MCF 10A (cell line): ENCODE results near the gene HBE1. TPM values are rescaled to one million over a fixed set of nuclear protein-coding genes. Genes with fewer than 3 reads are reported as not detected.

Experiments used
- BruUV-seq: library from RNA; stranded (reverse); fragments of 400-500 nt; replicated peaks from 2 replicates; lab custom pipeline; 2021; lab: Mats Ljungman, UMichigan
- CTCF ChIA-PET: fragments of 300-600 bp; sonication (Branson Sonifier 250); formaldehyde crosslinking; extraction: SDS; loops from one replicate; lab custom pipeline; 2021; ENCODE audit warnings: antibody characterized with exemption, inconsistent platforms; lab: Yijun Ruan, JAX
- POLR2A ChIA-PET: fragments of 300-600, 350-650 bp; sonication (Branson Sonifier 250); formaldehyde crosslinking; extraction: SDS; loops from one replicate; lab custom pipeline; 2020; ENCODE audit warnings: antibody characterized with exemption, inconsistent platforms; lab: Yijun Ruan, JAX
- DNase-seq: peaks from one replicate; pipeline ENCODE4 v3.0.0-alpha.2; 2018; ENCODE audit not compliant: unreplicated experiment
- H3K27ac Mint-ChIP-seq: one replicate; pipeline ENCODE4 v1.8.0; 2022; ENCODE audit warnings: mild to moderate bottlenecking, low read depth, mixed read lengths; ENCODE audit not compliant: unreplicated experiment
- H3K27me3 Mint-ChIP-seq: one replicate; pipeline ENCODE4 v1.8.0; 2022; ENCODE audit warnings: mixed read lengths; ENCODE audit not compliant: insufficient read depth, unreplicated experiment
- H3K36me3 Mint-ChIP-seq: one replicate; pipeline ENCODE4 v1.8.0; 2022; ENCODE audit warnings: mild to moderate bottlenecking, moderate library complexity, mixed read lengths; ENCODE audit not compliant: insufficient read depth, unreplicated experiment
- H3K4me1 Mint-ChIP-seq: one replicate; pipeline ENCODE4 v1.8.0; 2022; ENCODE audit warnings: mixed read lengths; ENCODE audit not compliant: insufficient read depth, unreplicated experiment
- H3K4me3 Mint-ChIP-seq: one replicate; pipeline ENCODE4 v1.8.0; 2022; ENCODE audit warnings: mild to moderate bottlenecking, moderate library complexity, mixed read lengths; ENCODE audit not compliant: unreplicated experiment
- H3K9me3 Mint-ChIP-seq: one replicate; pipeline ENCODE4 v1.8.0; 2022; ENCODE audit warnings: mixed read lengths; ENCODE audit not compliant: unreplicated experiment
- CTCF ChIP-seq: fragments of 200-600 bp; IDR thresholded peaks from one replicate; pipeline ENCODE4 v1.8.0; 2022; ENCODE audit warnings: antibody characterized with exemption, mild to moderate bottlenecking; ENCODE audit not compliant: unreplicated experiment
- intact Hi-C: fragments of 100-400 bp; cut with micrococcal nuclease; formaldehyde crosslinking; loops from 2 replicates; pipeline ENCODE4 v1.14.1; 2022
- total RNA-seq: library from RNA; stranded (reverse); gene quantifications from 2 replicates; pipeline ENCODE4 v1.2.3, GENCODE V29; 2022

The HBE1 gene
- total RNA-seq, 1 experiment from 2014 or later = not detected

GRCh38 chr11:5277807-5278382 lies 8.2 kb upstream of the HBE1 start:
- H3K9me3 Mint-ChIP-seq = no peaks in the 10 kb centered on the region
- DNase-seq = no peak
- no peak overlapping the region for H3K27ac Mint-ChIP-seq
- intact Hi-C loops = no loop called here
- H3K4me1 Mint-ChIP-seq = peaks cover 12% of the 10 kb centered on the region
- no peak overlapping the region for H3K4me3 Mint-ChIP-seq
- POLR2A ChIA-PET = no interaction called here
- H3K36me3 Mint-ChIP-seq = no peaks in the 10 kb centered on the region
- H3K27me3 Mint-ChIP-seq = no peaks in the 10 kb centered on the region
- no peak for TF ChIP-seq CTCF
- CTCF ChIA-PET = no interaction called here
- BruUV-seq = no TSS peak

GRCh38 chr11:5276697-5277096 lies 7.0 kb upstream of the HBE1 start:
- DNase-seq = no peak
- peaks cover 12% of the 10 kb centered on the region for H3K4me1 Mint-ChIP-seq
- H3K27ac Mint-ChIP-seq = no peak overlapping the region
- no peaks in the 10 kb centered on the region for H3K9me3 Mint-ChIP-seq
- ChIA-PET CTCF (interaction anchor here (1.1 to 1.2 kb wide), 2 partner anchors 14 to 73 kb away, joined by 3 read pairs; no protein-coding TSS in a partner anchor), POLR2A (no interaction called here)
- TF ChIP-seq CTCF = no peak
- BruUV-seq = no TSS peak
- no peak overlapping the region for H3K4me3 Mint-ChIP-seq
- no peaks in the 10 kb centered on the region for H3K27me3 Mint-ChIP-seq
- no peaks in the 10 kb centered on the region for H3K36me3 Mint-ChIP-seq
- intact Hi-C loops = no loop called here

DNA sequence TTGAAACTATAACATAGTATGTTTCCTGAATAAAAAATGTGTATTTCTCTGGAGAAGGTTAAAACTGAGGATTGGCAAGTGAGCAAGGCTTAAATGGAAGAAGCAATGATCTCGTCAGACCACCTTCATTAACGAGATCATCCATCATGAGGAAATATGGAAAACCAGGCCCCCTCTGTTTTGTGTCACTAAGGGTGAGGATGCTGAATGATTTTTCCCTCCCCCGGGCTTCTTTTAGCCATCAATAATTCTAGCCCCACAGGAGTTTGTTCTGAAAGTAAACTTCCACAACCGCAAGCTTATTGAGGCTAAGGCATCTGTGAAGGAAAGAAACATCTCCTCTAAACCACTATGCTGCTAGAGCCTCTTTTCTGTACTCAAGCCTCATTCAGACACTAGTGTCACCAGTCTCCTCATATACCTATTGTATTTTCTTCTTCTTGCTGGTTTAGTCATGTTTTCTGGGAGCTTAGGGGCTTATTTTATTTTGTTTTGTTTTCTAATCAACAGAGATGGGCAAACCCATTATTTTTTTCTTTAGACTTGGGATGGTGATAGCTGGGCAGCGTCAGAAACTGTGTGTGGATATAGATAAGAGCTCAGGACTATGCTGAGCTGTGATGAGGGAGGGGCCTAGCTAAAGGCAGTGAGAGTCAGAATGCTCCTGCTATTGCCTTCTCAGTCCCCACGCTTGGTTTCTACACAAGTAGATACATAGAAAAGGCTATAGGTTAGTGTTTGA lies 5.8 kb upstream of the HBE1 start:
- no peak for TF ChIP-seq CTCF
- no peak for DNase-seq
- Mint-ChIP-seq H3K9me3 (no peaks in the 10 kb centered on the region), H3K27ac (no peak overlapping the region), H3K27me3 (no peaks in the 10 kb centered on the region), H3K4me1 (peaks cover 8% of the 10 kb centered on the region), H3K36me3 (no peaks in the 10 kb centered on the region), H3K4me3 (no peak overlapping the region)
- ChIA-PET CTCF (interaction anchor here (0.5 to 1.1 kb wide), 4 partner anchors 15 to 532 kb away, joined by 3 read pairs; no protein-coding TSS in a partner anchor), POLR2A (interaction anchor here (0.6 kb wide), 1 partner anchor 10 kb away, joined by 3 read pairs; no protein-coding TSS in a partner anchor)
- intact Hi-C loops = no loop called here
- BruUV-seq = no TSS peak

DNA sequence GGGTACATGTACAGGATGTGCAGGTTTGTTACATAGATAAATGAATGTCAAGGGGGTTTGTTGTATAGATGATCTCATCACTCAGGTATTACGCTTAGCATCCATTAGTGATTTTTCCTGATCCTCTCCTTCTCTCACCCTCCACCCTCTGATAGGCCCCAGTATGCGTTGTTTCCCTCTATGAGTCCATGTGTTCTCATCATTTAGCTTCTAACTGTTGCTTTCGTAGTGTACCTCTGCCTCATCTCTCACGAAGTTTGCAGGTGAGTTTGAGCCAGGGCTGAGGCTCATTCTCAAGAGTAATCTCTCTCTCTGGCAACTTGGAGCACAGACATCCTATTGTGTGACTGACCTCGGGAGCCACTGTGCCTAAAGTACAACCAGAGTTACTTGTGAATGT lies 4.7 kb upstream of the HBE1 start:
- H3K36me3 Mint-ChIP-seq = no peaks in the 10 kb centered on the region
- ChIA-PET POLR2A (no interaction called here), CTCF (no interaction called here)
- no peaks in the 10 kb centered on the region for H3K27me3 Mint-ChIP-seq
- no peaks in the 10 kb centered on the region for H3K4me1 Mint-ChIP-seq
- BruUV-seq = no TSS peak
- intact Hi-C loops = no loop called here
- H3K9me3 Mint-ChIP-seq = no peaks in the 10 kb centered on the region
- H3K4me3 Mint-ChIP-seq = no peak overlapping the region
- no peak for DNase-seq
- TF ChIP-seq CTCF = no peak
- no peak overlapping the region for H3K27ac Mint-ChIP-seq
